GM19351 (cell line): Measurements from ENCODE around the gene PTPRK.

Experiments used
- ATAC-seq: cut with Tn5 transposase; IDR thresholded peaks from one replicate; pipeline ENCODE4 v1.9.1; 2021; ENCODE audit warnings: mild to moderate bottlenecking, moderate library complexity; ENCODE audit not compliant: unreplicated experiment

The PTPRK gene

GRCh38 chr6:128208078-128208477 lies 312.3 kb downstream of the PTPRK start:
- ATAC-seq, result no peak

- no peak for ATAC-seq
Observed at GRCh38 chr6:128206610-128207426, 313.6 kb downstream of the PTPRK start.

- ATAC-seq, result no peak
Observed at GRCh38 chr6:128204616-128205015, 315.8 kb downstream of the PTPRK start.

GRCh38 chr6:128202169-128202765 lies 318.1 kb downstream of the PTPRK start:
- ATAC-seq, result no peak

- no peak for ATAC-seq
Observed at GRCh38 chr6:128200789-128201188, 319.6 kb downstream of the PTPRK start.

GRCh38 chr6:128199461-128199860 lies 320.9 kb downstream of the PTPRK start:
- ATAC-seq, result no peak

- no peak for ATAC-seq
Observed at GRCh38 chr6:128192972-128193371, 327.4 kb downstream of the PTPRK start.

- ATAC-seq, result no peak
Observed at GRCh38 chr6:128188678-128189077, 331.7 kb downstream of the PTPRK start.

- ATAC-seq, result no peak
Observed at GRCh38 chr6:128186729-128187128, 333.7 kb downstream of the PTPRK start.

GRCh38 chr6:128179876-128180438 lies 340.4 kb downstream of the PTPRK start:
- no peak for ATAC-seq

GRCh38 chr6:128174724-128175123 lies 345.7 kb downstream of the PTPRK start:
- ATAC-seq, result no peak

GRCh38 chr6:128172752-128173682 lies 347.4 kb downstream of the PTPRK start:
- no peak for ATAC-seq

GRCh38 chr6:128172081-128172480 lies 348.3 kb downstream of the PTPRK start:
- ATAC-seq, result no peak

- no peak for ATAC-seq
Observed at GRCh38 chr6:128171182-128171581, 349.2 kb downstream of the PTPRK start.

- no peak for ATAC-seq
Observed at GRCh38 chr6:128168244-128168643, 352.2 kb downstream of the PTPRK start.

- ATAC-seq, result no peak
Observed at GRCh38 chr6:128167552-128167951, 352.8 kb downstream of the PTPRK start.

GRCh38 chr6:128164254-128164653 lies 356.1 kb downstream of the PTPRK start:
- ATAC-seq, result no peak

- no peak for ATAC-seq
Observed at GRCh38 chr6:128162423-128162822, 358.0 kb downstream of the PTPRK start.

GRCh38 chr6:128161839-128162238 lies 358.6 kb downstream of the PTPRK start:
- no peak for ATAC-seq

GRCh38 chr6:128161263-128161662 lies 359.1 kb downstream of the PTPRK start:
- ATAC-seq, result no peak

GRCh38 chr6:128158496-128158895 lies 361.9 kb downstream of the PTPRK start:
- ATAC-seq, result no peak
